ENCODE data around the gene CMTM6. TPM values are rescaled to one million over a fixed set of nuclear protein-coding genes. Genes with fewer than 3 reads are reported as not detected.

CMTM6 gene
- total and polyA plus RNA-seq, 2 of the 8 experiments (the other 6 are each of a cell fraction or from before 2014, with no cell fraction given): 24.0 to 51.5 TPM

DNA sequence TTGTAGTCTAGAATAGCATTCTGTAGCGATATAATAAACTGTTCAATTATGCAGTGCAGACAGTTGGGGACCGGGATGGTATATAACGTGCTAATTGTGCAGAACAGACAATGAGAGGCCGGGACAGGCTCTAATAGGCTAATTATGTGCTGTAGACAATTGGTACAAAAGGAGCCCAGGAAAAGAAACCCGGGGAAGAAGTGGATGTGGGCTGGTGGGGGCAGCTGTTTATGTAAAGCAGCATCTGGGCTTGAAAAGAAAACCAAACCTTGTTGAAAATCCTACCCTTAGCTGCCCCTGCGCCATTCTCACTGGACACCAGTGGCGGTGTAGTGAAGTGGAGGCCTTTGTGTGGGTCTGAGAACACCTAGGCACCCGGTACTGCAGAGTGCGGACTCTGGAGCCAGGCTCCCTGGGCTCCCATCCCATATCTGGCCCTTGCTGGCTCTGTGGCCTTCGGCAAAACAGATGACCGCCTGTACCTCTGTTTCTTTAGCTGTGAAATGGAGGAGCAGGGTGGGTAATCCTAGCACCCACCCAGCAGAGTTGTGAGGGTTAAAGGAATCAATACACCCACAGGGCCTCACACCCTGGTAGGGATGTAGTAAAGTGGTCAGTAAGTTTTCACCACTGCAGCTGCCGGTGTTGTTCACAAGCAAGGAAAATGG is 51.5 kb downstream of the CMTM6 start (continued):
- TF ChIP-seq, protein P1, sequence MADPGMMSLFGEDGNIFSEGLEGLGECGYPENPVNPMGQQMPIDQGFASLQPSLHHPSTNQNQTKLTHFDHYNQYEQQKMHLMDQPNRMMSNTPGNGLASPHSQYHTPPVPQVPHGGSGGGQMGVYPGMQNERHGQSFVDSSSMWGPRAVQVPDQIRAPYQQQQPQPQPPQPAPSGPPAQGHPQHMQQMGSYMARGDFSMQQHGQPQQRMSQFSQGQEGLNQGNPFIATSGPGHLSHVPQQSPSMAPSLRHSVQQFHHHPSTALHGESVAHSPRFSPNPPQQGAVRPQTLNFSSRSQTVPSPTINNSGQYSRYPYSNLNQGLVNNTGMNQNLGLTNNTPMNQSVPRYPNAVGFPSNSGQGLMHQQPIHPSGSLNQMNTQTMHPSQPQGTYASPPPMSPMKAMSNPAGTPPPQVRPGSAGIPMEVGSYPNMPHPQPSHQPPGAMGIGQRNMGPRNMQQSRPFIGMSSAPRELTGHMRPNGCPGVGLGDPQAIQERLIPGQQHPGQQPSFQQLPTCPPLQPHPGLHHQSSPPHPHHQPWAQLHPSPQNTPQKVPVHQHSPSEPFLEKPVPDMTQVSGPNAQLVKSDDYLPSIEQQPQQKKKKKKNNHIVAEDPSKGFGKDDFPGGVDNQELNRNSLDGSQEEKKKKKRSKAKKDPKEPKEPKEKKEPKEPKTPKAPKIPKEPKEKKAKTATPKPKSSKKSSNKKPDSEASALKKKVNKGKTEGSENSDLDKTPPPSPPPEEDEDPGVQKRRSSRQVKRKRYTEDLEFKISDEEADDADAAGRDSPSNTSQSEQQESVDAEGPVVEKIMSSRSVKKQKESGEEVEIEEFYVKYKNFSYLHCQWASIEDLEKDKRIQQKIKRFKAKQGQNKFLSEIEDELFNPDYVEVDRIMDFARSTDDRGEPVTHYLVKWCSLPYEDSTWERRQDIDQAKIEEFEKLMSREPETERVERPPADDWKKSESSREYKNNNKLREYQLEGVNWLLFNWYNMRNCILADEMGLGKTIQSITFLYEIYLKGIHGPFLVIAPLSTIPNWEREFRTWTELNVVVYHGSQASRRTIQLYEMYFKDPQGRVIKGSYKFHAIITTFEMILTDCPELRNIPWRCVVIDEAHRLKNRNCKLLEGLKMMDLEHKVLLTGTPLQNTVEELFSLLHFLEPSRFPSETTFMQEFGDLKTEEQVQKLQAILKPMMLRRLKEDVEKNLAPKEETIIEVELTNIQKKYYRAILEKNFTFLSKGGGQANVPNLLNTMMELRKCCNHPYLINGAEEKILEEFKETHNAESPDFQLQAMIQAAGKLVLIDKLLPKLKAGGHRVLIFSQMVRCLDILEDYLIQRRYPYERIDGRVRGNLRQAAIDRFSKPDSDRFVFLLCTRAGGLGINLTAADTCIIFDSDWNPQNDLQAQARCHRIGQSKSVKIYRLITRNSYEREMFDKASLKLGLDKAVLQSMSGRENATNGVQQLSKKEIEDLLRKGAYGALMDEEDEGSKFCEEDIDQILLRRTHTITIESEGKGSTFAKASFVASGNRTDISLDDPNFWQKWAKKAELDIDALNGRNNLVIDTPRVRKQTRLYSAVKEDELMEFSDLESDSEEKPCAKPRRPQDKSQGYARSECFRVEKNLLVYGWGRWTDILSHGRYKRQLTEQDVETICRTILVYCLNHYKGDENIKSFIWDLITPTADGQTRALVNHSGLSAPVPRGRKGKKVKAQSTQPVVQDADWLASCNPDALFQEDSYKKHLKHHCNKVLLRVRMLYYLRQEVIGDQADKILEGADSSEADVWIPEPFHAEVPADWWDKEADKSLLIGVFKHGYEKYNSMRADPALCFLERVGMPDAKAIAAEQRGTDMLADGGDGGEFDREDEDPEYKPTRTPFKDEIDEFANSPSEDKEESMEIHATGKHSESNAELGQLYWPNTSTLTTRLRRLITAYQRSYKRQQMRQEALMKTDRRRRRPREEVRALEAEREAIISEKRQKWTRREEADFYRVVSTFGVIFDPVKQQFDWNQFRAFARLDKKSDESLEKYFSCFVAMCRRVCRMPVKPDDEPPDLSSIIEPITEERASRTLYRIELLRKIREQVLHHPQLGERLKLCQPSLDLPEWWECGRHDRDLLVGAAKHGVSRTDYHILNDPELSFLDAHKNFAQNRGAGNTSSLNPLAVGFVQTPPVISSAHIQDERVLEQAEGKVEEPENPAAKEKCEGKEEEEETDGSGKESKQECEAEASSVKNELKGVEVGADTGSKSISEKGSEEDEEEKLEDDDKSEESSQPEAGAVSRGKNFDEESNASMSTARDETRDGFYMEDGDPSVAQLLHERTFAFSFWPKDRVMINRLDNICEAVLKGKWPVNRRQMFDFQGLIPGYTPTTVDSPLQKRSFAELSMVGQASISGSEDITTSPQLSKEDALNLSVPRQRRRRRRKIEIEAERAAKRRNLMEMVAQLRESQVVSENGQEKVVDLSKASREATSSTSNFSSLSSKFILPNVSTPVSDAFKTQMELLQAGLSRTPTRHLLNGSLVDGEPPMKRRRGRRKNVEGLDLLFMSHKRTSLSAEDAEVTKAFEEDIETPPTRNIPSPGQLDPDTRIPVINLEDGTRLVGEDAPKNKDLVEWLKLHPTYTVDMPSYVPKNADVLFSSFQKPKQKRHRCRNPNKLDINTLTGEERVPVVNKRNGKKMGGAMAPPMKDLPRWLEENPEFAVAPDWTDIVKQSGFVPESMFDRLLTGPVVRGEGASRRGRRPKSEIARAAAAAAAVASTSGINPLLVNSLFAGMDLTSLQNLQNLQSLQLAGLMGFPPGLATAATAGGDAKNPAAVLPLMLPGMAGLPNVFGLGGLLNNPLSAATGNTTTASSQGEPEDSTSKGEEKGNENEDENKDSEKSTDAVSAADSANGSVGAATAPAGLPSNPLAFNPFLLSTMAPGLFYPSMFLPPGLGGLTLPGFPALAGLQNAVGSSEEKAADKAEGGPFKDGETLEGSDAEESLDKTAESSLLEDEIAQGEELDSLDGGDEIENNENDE (IDR thresholded peaks at IDR 0.05; ENCODE audit: insufficient replicate concordance, low read length): no peak
- TF ChIP-seq CEBPB (IDR thresholded peaks at IDR 0.05; ENCODE audit: low read depth, low read length) (no peak), NRF1 (IDR thresholded peaks at IDR 0.05; ENCODE audit: low read depth, low read length) (no peak), EZH2 (IDR thresholded peaks at IDR 0.05; ENCODE audit: low read depth, low read length, severe bottlenecking) (no peak), SRF (IDR thresholded peaks at IDR 0.05; ENCODE audit: low read depth, low read length) (no peak), RXRA (IDR thresholded peaks at IDR 0.05; ENCODE audit: insufficient read depth, low read depth, low read length) (no peak), RNF2 (IDR thresholded peaks at IDR 0.05; ENCODE audit: borderline replicate concordance, low read depth, low read length, missing control alignments, poor library complexity, severe bottlenecking) (no peak), CREB1 (IDR thresholded peaks at IDR 0.05) (no peak), POLR2A (IDR thresholded peaks at IDR 0.05; ENCODE audit: control extremely low read depth in 1 of 2, low read depth in 2 of 2, low read length in 2 of 2) (no peak), TBP (IDR thresholded peaks at IDR 0.05; ENCODE audit: low read depth, low read length) (no peak)
- TF ChIP-seq, protein P2, sequence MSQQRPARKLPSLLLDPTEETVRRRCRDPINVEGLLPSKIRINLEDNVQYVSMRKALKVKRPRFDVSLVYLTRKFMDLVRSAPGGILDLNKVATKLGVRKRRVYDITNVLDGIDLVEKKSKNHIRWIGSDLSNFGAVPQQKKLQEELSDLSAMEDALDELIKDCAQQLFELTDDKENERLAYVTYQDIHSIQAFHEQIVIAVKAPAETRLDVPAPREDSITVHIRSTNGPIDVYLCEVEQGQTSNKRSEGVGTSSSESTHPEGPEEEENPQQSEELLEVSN (IDR thresholded peaks at IDR 0.05): no peak

All from H1 (cell line).